Vagina (tissue), 2 donors: ENCODE results near the gene LYZ. TPM values are rescaled to one million over a fixed set of nuclear protein-coding genes. Genes with fewer than 3 reads are reported as not detected.

Source experiments
- DNase-seq, 2 donors: peaks; one replicate each; pipeline ENCODE4 v3.0.0-alpha.2; 2017; ENCODE audit errors: extremely low spot score in 2 of 2
- H3K27ac ChIP-seq: fragments of 200-600 bp; sonication (generic); one replicate; pipeline ENCODE4 v1.5.1; 2019
- H3K27me3 ChIP-seq: fragments of 200-600 bp; sonication (generic); one replicate; pipeline ENCODE4 v1.5.1; 2019
- H3K36me3 ChIP-seq, 2 donors: fragments of 200-600 bp; sonication (generic); one replicate each; pipeline ENCODE4 v1.5.1; 2017 to 2019
- H3K4me1 ChIP-seq: fragments of 200-600 bp; sonication (generic); one replicate; pipeline ENCODE4 v1.5.1; 2019
- H3K4me3 ChIP-seq, 2 donors: fragments of 200-600 bp; sonication (generic); 1 replicate in 1 of 2; 2 replicates in 1 of 2; pipeline ENCODE4 v1.5.1; 2016 to 2019
- H3K9me3 ChIP-seq: fragments of 200-600 bp; sonication (generic); one replicate; pipeline ENCODE4 v1.5.1; 2019
- POLR2A ChIP-seq, 2 donors: fragments of 450-650 bp; IDR thresholded peaks; one replicate each; pipeline ENCODE4 v1.6.1; 2017; ENCODE audit warnings: antibody characterized with exemption in 2 of 2, mild to moderate bottlenecking in 2 of 2, moderate library complexity in 2 of 2
- POLR2AphosphoS5 ChIP-seq, 2 donors: sonication (generic); formaldehyde crosslinking; IDR thresholded peaks; one replicate each; pipeline ENCODE4 v1.9.0; 2017; ENCODE audit warnings: antibody characterized with exemption in 2 of 2, mild to moderate bottlenecking in 2 of 2, low read depth in 1 of 2; ENCODE audit not compliant: insufficient read depth in 1 of 2
- intact Hi-C: fragments of 100-400 bp; cut with DNase I; formaldehyde crosslinking; loops from one replicate; pipeline ENCODE4 v1.15.1; 2023
- total RNA-seq: library from RNA; depleted of rRNA; stranded (reverse); fragments of >200 nt; gene quantifications from one replicate; pipeline ENCODE4 v1.2.3, GENCODE V29; 2016
- TF ChIP-seq, protein P1 (sequence below), 3 experiments: fragments of 450-650 bp in 2 of 3; fragments of 200-600 bp in 1 of 3; sonication (generic) in 1 of 3; IDR thresholded peaks; one replicate each; pipeline ENCODE4 v1.5.1; 2017 to 2019; ENCODE audit warnings: antibody characterized with exemption in 3 of 3, mild to moderate bottlenecking in 2 of 3, moderate library complexity in 2 of 3

Gene LYZ
- total RNA-seq, 1 donor from 2014 or later: 15.2 TPM

DNA sequence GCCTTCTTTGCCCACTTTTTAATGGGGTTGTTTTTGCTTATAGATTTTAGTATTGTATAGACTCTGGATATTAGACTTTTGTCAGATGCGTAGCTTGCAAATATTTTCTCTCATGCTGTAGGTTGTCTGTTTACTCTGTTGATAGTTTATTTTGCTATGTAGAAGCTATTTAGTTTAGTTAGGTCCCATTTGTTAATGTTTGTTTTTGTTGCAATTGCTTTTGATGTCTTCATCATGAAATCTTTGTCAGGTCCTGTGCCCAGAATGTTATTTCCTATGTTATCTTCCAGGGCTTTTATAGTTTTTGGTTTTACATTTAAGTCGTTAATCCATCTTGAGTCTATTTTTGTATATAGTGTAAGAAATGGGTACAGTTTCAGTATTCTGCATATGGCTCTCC is 30.0 kb upstream of the LYZ start:
- Histone ChIP-seq H3K4me3 (no peak overlapping the region), H3K4me1 (no peaks in the 10 kb centered on the region), H3K27ac (no peak overlapping the region), H3K9me3 (no peaks in the 10 kb centered on the region), H3K27me3 (no peaks in the 10 kb centered on the region), H3K36me3 (no peaks in the 10 kb centered on the region)
- TF ChIP-seq POLR2A (IDR thresholded peaks at IDR 0.05) (no peak), POLR2AphosphoS5 (IDR thresholded peaks at IDR 0.05; ENCODE audit: insufficient read depth in 1 of 2, low read depth in 1 of 2) (no peak)
- TF ChIP-seq, protein P1, sequence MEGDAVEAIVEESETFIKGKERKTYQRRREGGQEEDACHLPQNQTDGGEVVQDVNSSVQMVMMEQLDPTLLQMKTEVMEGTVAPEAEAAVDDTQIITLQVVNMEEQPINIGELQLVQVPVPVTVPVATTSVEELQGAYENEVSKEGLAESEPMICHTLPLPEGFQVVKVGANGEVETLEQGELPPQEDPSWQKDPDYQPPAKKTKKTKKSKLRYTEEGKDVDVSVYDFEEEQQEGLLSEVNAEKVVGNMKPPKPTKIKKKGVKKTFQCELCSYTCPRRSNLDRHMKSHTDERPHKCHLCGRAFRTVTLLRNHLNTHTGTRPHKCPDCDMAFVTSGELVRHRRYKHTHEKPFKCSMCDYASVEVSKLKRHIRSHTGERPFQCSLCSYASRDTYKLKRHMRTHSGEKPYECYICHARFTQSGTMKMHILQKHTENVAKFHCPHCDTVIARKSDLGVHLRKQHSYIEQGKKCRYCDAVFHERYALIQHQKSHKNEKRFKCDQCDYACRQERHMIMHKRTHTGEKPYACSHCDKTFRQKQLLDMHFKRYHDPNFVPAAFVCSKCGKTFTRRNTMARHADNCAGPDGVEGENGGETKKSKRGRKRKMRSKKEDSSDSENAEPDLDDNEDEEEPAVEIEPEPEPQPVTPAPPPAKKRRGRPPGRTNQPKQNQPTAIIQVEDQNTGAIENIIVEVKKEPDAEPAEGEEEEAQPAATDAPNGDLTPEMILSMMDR (IDR thresholded peaks at IDR 0.05): no peak
- no peak for DNase-seq
- intact Hi-C loops: no loop called here

DNA sequence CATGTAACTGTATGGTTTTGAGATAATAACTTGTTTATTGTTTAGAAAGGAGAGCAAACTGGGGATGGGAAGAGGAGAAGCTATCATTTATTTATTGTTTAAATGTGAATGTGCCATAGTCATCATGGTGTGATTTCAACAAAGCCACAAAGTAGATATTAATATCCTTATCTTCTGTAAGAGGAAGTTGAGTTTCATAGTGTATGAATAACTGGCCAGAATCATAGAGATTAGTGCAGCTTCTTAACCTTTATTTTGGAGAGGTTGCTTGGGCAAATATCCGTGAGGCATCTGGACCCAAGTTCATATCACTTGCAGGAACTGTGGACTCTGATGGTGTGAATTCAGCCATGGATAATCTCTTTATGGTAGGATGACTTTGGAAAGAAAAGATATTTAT is 26.8 kb upstream of the LYZ start:
- Histone ChIP-seq H3K4me1 (no peaks in the 10 kb centered on the region), H3K4me3 (no peak overlapping the region), H3K27me3 (no peaks in the 10 kb centered on the region), H3K27ac (no peak overlapping the region), H3K36me3 (no peaks in the 10 kb centered on the region), H3K9me3 (no peaks in the 10 kb centered on the region)
- TF ChIP-seq POLR2A (IDR thresholded peaks at IDR 0.05): no peak
- intact Hi-C loops: no loop called here
- no peak for DNase-seq

DNA sequence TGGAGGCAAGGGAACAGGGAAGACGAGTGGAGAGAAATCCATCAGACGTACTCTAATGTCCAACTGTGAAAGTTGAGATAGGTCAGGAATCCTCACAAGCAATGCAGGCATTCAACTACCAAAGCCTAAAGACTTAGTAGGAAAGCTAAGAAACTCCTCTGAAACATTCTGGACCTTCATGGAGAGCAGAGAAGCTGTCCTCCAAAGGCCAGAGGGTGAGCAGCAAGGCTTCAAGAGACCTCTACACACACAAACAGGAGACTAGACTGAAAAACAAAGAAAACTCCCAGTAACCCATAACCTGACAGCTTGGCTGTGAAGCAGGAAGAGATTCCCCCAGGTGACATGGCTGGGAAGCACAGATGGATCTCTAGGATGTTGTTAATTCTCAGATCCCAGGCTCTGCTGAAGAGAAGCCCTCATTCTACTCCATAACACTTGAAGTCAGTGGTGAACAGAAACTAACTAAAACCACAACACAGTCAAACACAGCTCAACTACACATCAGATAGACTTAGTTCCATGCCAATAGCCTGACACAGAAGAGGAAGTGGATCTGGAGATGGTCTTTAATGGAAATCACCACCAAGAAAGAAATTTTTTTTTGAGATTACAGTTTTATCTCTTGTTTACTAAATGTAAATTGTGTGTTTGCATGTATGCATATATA is 23.2 kb upstream of the LYZ start:
- Histone ChIP-seq H3K9me3 (no peaks in the 10 kb centered on the region), H3K4me1 (no peaks in the 10 kb centered on the region), H3K36me3 (no peaks in the 10 kb centered on the region), H3K27me3 (no peaks in the 10 kb centered on the region), H3K4me3 (no peak overlapping the region), H3K27ac (no peak overlapping the region)
- no peak for DNase-seq
- intact Hi-C loops: no loop called here
- no peak for TF ChIP-seq POLR2AphosphoS5 (IDR thresholded peaks at IDR 0.05; ENCODE audit: insufficient read depth in 1 of 2, low read depth in 1 of 2)
- no peak for TF ChIP-seq POLR2A (IDR thresholded peaks at IDR 0.05)
- TF ChIP-seq, protein P1 (IDR thresholded peaks at IDR 0.05): no peak

DNA sequence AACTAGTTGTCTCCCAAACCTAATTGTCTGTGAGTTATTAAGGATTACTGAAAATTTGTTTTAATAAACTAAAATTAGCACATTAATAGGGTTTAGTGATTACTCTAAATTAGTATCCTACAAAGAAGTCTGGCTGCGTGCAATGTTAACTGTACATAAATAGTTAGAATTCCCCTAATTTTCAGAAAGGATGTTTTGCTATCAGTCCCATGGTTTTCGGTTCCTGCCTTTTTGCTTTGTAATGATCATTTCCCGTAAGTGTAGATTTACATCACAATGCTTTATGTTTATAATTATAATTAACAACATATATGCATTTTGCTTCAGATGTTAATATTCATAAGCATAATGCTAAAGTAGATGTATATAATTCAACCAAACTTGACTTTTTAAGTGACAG is 19.8 kb upstream of the LYZ start:
- no peak for TF ChIP-seq POLR2AphosphoS5 (IDR thresholded peaks at IDR 0.05; ENCODE audit: insufficient read depth in 1 of 2, low read depth in 1 of 2)
- no peak for TF ChIP-seq POLR2A (IDR thresholded peaks at IDR 0.05)
- TF ChIP-seq, protein P1 (IDR thresholded peaks at IDR 0.05): no peak
- no peak overlapping the region for H3K4me3 ChIP-seq
- no peaks in the 10 kb centered on the region for H3K9me3 ChIP-seq

DNA sequence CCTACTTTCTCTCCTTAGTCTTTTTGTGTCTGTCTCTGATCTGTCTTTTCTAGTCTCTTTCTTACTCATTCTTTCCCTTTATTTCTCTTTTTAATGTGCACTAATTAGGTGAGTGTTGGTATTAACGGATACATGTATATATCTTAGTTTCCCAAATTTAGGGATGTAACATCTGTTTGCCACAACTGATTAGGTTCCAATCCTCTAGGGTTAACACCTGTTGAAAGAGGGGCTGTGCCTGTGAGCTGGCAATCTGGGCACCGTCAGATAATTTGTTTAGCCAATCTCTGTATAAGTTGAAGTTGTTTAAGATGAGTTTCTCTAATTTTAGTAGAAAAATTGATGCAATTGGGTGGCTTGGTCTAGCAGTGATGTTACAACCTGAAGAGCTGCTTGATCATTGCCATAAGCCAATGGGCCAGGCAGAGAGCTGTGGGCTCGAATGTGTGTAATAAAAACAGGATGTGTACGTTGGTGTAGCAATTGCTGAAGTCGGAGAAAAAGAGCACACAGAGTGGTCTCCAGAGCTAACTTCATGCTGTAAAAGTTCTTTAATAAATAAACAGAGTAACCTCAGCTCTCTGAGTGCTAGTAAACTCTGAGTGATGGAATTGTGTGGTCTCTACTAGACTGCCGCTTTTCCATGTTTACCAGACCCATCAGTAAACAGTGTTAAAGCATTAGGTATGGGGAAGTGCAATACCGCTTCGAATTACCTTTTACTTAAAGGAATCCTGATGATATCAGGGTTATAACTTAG is 18.3 kb upstream of the LYZ start:
- no peak overlapping the region for H3K4me3 ChIP-seq
- H3K9me3 ChIP-seq: no peaks in the 10 kb centered on the region
- no peak for DNase-seq
- H3K36me3 ChIP-seq: no peaks in the 10 kb centered on the region
- TF ChIP-seq POLR2A (IDR thresholded peaks at IDR 0.05): no peak
- TF ChIP-seq, protein P1 (IDR thresholded peaks at IDR 0.05): no peak
- TF ChIP-seq POLR2AphosphoS5 (IDR thresholded peaks at IDR 0.05; ENCODE audit: insufficient read depth in 1 of 2, low read depth in 1 of 2): no peak
- intact Hi-C loops: no loop called here
- peaks cover 6% of the 10 kb centered on the region for H3K4me1 ChIP-seq
- H3K27ac ChIP-seq: no peak overlapping the region
- H3K27me3 ChIP-seq: no peaks in the 10 kb centered on the region

More for the DNA sequence above, 19.8 kb upstream of the LYZ start:
- intact Hi-C loops: no loop called here
- DNase-seq: no peak
- no peaks in the 10 kb centered on the region for H3K36me3 ChIP-seq
- no peaks in the 10 kb centered on the region for H3K27me3 ChIP-seq
- no peak overlapping the region for H3K27ac ChIP-seq
- peaks cover 6% of the 10 kb centered on the region for H3K4me1 ChIP-seq
